ENCODE measurements around the gene IRF3. TPM values are rescaled to one million over a fixed set of nuclear protein-coding genes. Genes with fewer than 3 reads are reported as not detected.

The IRF3 gene
- 38.3 and 72.3 TPM in 2 replicates for total RNA-seq

GRCh38 chr19:49665351-49666119 lies at the start of gene IRF3, which contains the start of gene BCL2L12:
TSS of gene IRF3 (minus strand) at chr19:49665857. CDS start at chr19:49664838, 1,019 bp downstream.
TSS of gene BCL2L12 (plus strand) at chr19:49665933. CDS start at chr19:49666693, 760 bp downstream.

GRCh38 chr19:49690656-49691242 lies 25.1 kb upstream of the IRF3 start, which contains the start of gene CPT1C:
TSS of gene CPT1C (plus strand) at chr19:49691116. CDS start at chr19:49692253, 1,137 bp downstream.

GRCh38 chr19:49689133-49690078 lies 23.7 kb upstream of the IRF3 start, which contains the start of gene ADM5:
TSS of gene ADM5 (plus strand) at chr19:49689594. CDS start at chr19:49689838, 244 bp downstream.

GRCh38 chr19:49677231-49677900 lies 11.7 kb upstream of the IRF3 start, which contains the start of gene PRMT1:
TSS of gene PRMT1 (plus strand) at chr19:49677271. CDS start at chr19:49677281, 10 bp downstream.

GRCh38 chr19:49641688-49642491 lies 23.8 kb downstream of the IRF3 start, which contains the start of gene SCAF1:
TSS of gene SCAF1 (plus strand) at chr19:49642209. CDS start at chr19:49645027, 2,818 bp downstream.

GRCh38 chr19:49640113-49640898 lies 25.4 kb downstream of the IRF3 start, which contains the start of gene RRAS:
TSS of gene RRAS (minus strand) at chr19:49640143. CDS start at chr19:49640098, 45 bp downstream.

Small RNA genes within 50 kb of the gene (small RNA-seq; reads per million reads assigned to genes)
- gene MIR5088 (ENCODE audit: low replicate concordance), result 0.13 reads per million

Other genes with a start within 250 kb of the IRF3 start
- not detected in 2 replicates for gene PTH2, start 242.4 kb downstream of the IRF3 start, total RNA-seq
- not detected in 2 replicates for gene GFY, start 240.5 kb downstream of the IRF3 start, total RNA-seq
- gene SLC17A7, start 224.3 kb downstream of the IRF3 start, total RNA-seq, result not detected in 2 replicates
- gene PIH1D1, start 214.0 kb downstream of the IRF3 start, total RNA-seq, result 95.1 and 138 TPM in 2 replicates
- 30.4 and 40.1 TPM in 2 replicates for gene ALDH16A1, start 212.6 kb downstream of the IRF3 start, total RNA-seq
- gene FLT3LG, start 191.6 kb downstream of the IRF3 start, total RNA-seq, result 4.8 and 6.9 TPM in 2 replicates
- gene RPL13A, start 178.2 kb downstream of the IRF3 start, total RNA-seq, result 1,545 and 2,202 TPM in 2 replicates
- gene RPS11, start 169.4 kb downstream of the IRF3 start, total RNA-seq, result 1,493 and 6,336 TPM in 2 replicates
- gene FCGRT, start 153.2 kb downstream of the IRF3 start, total RNA-seq, result 24.9 and 84.7 TPM in 2 replicates
- gene RCN3, start 137.9 kb downstream of the IRF3 start, total RNA-seq, result 142 and 264 TPM in 2 replicates
- gene NOSIP, start 85.3 kb downstream of the IRF3 start, total RNA-seq, result 72.2 and 106 TPM in 2 replicates
- 0.14 and 0.22 TPM in 2 replicates for gene PRRG2, start 84.5 kb downstream of the IRF3 start, total RNA-seq
- gene PRR12, start 74.7 kb downstream of the IRF3 start, total RNA-seq, result 6.9 and 9.0 TPM in 2 replicates
- gene RRAS, start 25.7 kb downstream of the IRF3 start, total RNA-seq, result 43.5 and 62.8 TPM in 2 replicates
- gene SCAF1, start 23.6 kb downstream of the IRF3 start, total RNA-seq, result 21.7 and 35.6 TPM in 2 replicates
- gene BCL2L12, start 76 bp upstream of the IRF3 start, total RNA-seq, result 3.3 and 16.2 TPM in 2 replicates
- 350 and 388 TPM in 2 replicates for gene PRMT1, start 11.4 kb upstream of the IRF3 start, total RNA-seq
- gene ADM5, start 23.7 kb upstream of the IRF3 start, total RNA-seq, result 0.22 and 1.1 TPM in 2 replicates
- 4.4 and 11.7 TPM in 2 replicates for gene CPT1C, start 25.3 kb upstream of the IRF3 start, total RNA-seq
- gene TSKS, start 97.4 kb upstream of the IRF3 start, total RNA-seq, result under 0.01 and 0.14 TPM in 2 replicates
- gene AP2A1, start 101.1 kb upstream of the IRF3 start, total RNA-seq, result 131 and 141 TPM in 2 replicates
- 17.2 and 17.5 TPM in 2 replicates for gene FUZ, start 147.4 kb upstream of the IRF3 start, total RNA-seq
- 22.2 and 43.8 TPM in 2 replicates for gene MED25, start 152.4 kb upstream of the IRF3 start, total RNA-seq
- gene PTOV1, start 185.3 kb upstream of the IRF3 start, total RNA-seq, result 55.4 and 82.7 TPM in 2 replicates
- gene PNKP, start 201.7 kb upstream of the IRF3 start, total RNA-seq, result 47.5 and 82.2 TPM in 2 replicates
- 16.6 and 17.9 TPM in 2 replicates for gene AKT1S1, start 211.5 kb upstream of the IRF3 start, total RNA-seq
- gene TBC1D17, start 211.8 kb upstream of the IRF3 start, total RNA-seq, result 18.8 and 36.5 TPM in 2 replicates
- gene IL4I1, start 231.0 kb upstream of the IRF3 start, total RNA-seq, result 0.43 and 3.3 TPM in 2 replicates

All from placental pericyte (primary cell).